ENCODE measurements around the gene CTNNB1.

CTNNB1 gene

GRCh38 chr3:41220906-41221677 lies 21.8 kb downstream of the CTNNB1 start:
- DNase-seq, result no peak

GRCh38 chr3:41222012-41222411 lies 22.7 kb downstream of the CTNNB1 start:
- no peak for DNase-seq

DNA sequence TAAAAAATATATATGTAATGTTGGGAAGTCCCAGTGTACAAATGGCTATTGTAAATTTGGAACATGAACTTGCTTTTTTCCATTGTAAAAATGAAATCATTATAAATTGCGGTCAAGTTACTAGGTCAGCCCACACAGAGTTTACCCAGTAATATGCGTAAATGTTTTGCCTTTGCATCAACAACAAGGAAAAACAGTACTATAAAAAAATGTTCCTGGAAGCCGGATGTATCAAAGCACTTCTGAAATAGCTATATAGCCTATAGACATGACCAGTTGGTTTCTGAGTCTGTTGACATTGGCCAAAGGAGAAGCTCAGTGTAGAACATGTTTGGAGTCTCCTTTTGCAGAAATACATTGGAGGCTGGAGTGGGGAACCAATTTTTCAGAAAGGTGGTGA lies 23.2 kb downstream of the CTNNB1 start:
- DNase-seq, result no peak

DNA sequence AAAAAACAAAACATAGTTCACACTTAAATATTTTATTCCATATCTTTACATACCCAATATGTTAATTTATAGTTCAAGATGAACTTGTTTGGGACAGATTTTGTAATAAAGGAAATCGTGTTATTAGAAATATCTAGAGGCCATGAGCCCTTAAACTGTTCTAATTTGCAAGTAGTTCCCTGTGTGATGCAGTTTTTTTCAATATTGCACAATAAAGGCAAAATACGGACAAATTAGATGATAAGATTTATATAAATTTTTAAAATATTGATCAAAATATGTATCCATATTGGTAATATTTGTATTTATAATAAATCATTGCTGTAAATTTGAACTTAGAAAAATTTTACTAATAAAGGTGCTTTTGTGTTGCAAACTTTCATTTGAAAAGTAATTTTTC lies 23.8 kb downstream of the CTNNB1 start:
- no peak for DNase-seq

- no peak for DNase-seq
These were observed 24.4 kb downstream of the CTNNB1 start for GRCh38 chr3:41223691-41224090.

DNA sequence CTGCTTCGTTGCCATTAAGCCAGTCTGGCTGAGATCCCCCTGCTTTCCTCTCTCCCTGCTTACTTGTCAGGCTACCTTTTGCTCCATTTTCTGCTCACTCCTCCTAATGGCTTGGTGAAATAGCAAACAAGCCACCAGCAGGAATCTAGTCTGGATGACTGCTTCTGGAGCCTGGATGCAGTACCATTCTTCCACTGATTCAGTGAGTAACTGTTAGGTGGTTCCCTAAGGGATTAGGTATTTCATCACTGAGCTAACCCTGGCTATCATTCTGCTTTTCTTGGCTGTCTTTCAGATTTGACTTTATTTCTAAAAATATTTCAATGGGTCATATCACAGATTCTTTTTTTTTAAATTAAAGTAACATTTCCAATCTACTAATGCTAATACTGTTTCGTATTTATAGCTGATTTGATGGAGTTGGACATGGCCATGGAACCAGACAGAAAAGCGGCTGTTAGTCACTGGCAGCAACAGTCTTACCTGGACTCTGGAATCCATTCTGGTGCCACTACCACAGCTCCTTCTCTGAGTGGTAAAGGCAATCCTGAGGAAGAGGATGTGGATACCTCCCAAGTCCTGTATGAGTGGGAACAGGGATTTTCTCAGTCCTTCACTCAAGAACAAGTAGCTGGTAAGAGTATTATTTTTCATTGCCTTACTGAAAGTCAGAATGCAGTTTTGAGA lies 25.0 kb downstream of the CTNNB1 start:
- no peak for DNase-seq

DNA sequence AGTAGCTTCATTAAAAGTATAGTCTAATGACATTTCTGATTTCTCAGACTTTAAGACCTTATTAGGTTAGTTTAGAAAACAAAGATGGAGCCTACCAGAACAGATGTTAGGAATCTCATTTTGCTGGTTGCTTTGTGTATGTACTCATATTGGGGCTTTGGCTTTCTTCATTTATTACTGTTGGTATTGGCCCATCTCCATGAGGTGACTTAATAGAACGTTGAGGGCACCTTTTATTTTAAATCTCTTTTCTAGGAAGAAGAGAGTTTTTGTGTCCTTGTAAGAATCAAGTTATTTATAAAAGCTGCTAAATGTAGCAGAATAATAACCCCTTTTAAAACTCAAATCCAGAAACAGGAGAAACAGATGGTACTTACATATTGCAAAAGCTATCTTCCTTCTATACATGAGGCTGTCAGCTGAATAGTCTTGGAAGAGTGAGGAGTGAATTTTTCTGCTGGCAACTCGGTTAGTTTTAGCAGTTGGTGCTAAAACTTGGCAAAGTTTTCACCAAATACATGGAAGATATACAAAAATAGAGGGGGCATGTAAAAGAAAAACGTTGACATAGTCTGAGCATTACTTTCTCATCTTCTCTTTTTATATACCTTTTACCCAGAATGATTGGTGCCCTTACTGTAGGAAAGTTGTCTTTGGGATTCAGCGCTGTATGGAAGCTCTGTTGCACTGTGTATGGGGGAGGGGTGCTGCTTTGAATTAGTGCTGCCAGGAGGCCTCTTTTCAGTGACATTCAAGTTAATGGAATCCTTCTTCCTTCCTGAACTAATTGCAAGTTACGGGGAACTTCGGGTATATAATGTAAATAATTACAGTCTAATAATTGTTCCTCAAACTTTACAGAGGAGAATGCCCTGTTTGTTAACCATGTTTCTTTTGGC lies 35.8 kb downstream of the CTNNB1 start:
- DNase-seq, result no peak

GRCh38 chr3:41236228-41236627 lies 36.9 kb downstream of the CTNNB1 start:
- no peak for DNase-seq

GRCh38 chr3:41237907-41238306 lies 38.6 kb downstream of the CTNNB1 start:
- no peak for DNase-seq

DNA sequence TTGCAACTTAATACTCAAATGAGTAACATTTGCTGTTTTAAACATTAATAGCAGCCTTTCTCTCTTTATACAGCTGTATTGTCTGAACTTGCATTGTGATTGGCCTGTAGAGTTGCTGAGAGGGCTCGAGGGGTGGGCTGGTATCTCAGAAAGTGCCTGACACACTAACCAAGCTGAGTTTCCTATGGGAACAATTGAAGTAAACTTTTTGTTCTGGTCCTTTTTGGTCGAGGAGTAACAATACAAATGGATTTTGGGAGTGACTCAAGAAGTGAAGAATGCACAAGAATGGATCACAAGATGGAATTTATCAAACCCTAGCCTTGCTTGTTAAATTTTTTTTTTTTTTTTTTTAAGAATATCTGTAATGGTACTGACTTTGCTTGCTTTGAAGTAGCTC lies 40.3 kb downstream of the CTNNB1 start:
- no peak for DNase-seq

DNA sequence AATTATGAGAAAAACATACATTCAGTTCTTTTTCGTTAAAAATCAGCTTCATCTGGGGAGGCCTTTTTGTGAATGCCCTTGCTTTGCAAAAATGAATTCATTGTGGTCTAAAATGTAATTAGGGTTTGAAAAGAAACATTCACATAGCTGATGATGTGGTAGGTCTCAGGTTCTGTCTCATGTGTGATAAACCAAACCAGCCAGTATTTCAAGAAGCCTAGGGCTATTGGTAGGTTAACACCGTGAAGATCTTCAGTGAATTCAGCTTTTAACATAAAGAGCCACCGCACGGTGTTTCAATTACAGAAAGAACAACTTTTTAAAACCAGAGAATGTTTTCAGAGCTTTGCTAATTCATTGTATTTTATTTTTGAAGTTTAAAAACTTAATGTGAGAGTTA lies 41.9 kb downstream of the CTNNB1 start:
- DNase-seq, result no peak

GRCh38 chr3:41241800-41242571 lies 42.7 kb downstream of the CTNNB1 start:
- no peak for DNase-seq

DNA sequence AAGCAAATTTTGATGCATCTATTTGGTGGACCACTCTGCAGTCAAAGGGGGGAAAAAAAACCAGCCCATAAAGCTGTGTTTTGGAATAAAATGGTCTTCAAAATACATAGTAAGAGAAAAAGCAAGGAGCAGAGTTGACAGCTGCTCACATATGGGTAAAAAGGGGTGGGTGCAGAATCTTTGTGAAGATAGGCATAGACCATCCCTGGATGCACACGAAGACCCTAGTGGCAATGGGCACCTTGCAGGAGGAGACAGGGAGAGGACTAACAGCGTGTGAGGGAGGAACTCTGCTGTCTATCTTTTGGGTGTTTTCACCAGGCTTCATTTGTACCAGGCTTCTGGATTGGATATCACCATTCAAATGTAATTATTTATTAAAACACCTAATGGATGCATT lies 43.9 kb downstream of the CTNNB1 start:
- DNase-seq, result no peak

GRCh38 chr3:41244620-41245336 lies 45.5 kb downstream of the CTNNB1 start:
- no peak for DNase-seq

- DNase-seq, result no peak
These were observed 48.0 kb downstream of the CTNNB1 start for GRCh38 chr3:41247055-41248004.

- DNase-seq, result no peak
These were observed 49.2 kb downstream of the CTNNB1 start for GRCh38 chr3:41248525-41248924.

- DNase-seq, result no peak
These were observed 50.0 kb downstream of the CTNNB1 start for GRCh38 chr3:41249318-41249717.

DNA sequence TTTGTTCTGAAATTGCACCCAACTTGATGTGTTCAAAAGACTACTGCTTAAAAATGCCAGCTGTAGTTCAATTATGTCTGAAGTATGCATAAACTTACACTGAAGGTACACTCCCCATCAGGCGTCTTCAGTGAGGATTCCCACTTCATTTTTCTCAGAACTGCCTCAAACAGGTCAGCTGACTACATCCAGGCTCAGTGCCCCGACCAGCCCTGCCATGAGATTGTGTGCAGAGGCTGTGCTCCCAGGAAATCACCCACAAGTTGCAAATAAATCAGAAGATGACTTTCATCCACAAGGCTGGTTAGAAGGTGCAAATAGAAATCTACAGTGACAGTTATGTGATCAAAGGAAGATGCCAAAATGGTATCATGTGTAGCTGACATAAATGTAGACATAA lies 51.5 kb downstream of the CTNNB1 start:
- no peak for DNase-seq

DNA sequence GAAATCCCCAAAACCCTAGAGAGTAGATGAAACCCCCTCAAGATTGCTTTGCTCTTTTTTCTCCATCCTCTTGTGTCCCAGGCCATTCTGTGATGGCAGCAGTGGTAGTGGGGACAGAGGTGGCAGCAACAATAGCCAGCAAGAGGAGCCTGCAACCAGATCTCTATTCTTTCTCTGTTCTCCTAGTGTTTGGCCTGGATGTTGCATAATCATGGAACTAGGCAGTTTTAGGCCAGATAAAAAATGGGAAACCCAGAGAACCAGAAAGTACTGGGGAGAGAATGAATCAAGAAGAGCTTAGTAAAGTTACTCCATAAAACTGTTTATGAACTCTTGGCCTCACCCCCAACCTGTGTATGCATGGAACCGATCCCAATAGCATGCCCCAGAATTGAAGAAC lies 52.3 kb downstream of the CTNNB1 start:
- no peak for DNase-seq

GRCh38 chr3:41258239-41258800 lies 59.0 kb downstream of the CTNNB1 start:
- no peak for DNase-seq

Measured in CD4-positive, alpha-beta T cell treated with Interleukin-6 for 4 hours (primary cell).